ENCODE results near the gene LRP2.

LRP2 gene

DNA sequence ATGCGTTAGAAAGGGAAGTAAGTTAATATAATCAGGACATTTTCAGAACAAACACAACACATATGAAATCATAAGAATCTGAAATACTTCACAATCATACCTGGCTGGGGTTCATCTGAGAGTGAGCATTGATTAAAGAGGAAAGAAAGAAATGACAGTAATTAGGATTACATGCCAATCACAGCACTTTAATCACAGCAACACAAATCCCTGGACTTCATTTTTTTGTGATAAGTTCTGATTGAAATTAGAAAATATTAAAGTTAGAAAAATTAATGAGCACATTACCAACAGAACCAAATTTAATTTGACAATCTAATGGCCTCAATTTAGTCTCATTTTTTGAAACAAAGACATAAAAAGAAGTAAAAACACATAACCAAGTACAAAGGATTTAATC, 121.9 kb downstream of the LRP2 start:
- DNase-seq (ENCODE audit: low read depth), result no peak

DNA sequence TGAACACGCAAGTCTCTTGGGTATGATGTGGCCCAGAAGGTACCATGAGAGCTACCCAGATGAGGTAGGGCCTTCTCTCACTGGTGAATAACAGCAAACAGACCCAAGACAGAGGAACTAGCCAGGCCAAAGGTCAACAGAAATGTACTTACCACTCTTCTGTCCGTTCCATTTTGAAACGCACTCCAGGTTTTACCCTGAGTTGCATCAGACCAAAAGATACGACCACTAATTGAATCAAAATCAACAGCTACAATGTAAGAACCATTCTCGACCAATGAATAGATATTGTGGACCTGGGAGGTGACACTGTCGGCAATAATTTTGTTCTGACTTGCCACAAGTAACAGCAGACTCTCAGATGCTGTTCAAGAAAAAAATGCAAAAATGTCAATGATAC, 124.4 kb downstream of the LRP2 start:
- no peak for DNase-seq (ENCODE audit: low read depth)

DNA sequence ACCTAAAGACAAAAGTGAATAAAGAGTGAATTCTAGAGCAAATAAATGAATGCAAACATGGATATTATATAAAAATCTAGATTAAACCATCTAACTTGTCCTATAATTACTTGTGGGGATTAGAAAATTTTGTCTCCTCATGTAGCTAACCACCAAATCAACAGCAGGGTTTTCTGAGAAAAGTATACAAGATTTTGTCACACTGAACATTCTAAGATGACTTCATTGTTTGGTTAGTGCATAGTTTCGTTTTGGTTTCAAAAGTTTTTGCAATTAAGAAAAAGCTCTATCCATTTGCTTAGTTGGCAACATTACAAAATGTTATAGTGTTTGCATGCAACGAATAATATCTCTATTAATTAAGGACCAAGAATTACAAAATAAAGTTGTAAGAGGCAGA, 125.0 kb downstream of the LRP2 start:
- no peak for DNase-seq (ENCODE audit: low read depth)

DNA sequence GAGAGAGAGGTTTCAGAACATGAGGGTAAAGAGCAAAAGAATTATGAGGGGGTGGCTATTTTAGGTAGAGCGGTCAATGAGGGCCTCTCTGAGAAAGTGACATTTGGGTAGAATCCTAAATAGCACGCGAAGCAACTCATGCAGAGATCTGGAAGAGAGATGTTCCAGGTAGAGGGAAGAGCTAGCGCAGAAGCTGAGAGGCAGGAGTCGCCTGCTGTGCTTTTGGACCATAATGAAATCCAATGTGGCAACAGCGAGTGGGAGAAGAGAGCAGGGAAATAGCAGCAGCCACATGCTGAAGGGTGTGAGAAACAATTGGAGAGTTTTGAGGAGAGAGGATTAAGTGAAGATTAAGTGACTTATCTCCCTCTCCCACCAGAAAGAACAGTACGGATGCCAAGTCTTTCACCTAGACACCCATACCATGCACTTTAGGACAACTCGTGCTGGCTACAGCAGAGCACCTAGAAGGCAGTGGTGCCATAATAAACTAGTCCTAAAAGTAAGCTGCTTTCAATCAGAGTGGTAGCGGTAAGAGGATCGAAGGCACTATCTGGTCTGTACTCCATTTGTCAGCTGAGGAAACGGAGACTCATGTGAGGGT, 129.7 kb downstream of the LRP2 start:
- DNase-seq (ENCODE audit: low read depth), result no peak

DNA sequence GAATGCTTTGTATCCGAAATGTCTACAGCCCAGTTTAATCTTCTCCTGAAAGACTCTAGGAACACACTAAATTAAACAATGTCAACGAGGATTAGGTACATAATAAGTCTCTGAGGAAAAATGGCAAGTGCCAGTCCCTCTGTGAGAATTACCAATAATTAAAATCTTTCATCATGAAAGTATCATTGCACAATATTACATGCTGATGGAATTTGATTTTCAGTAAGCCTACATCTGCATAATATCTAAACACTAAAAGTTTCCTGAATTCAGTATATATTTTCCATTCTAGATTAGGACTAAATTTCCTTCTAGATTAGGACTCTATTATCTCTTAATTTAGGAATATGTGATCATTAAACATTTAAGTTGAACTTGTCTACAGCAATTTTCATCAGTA, 132.1 kb downstream of the LRP2 start:
- DNase-seq (ENCODE audit: low read depth), result no peak

DNA sequence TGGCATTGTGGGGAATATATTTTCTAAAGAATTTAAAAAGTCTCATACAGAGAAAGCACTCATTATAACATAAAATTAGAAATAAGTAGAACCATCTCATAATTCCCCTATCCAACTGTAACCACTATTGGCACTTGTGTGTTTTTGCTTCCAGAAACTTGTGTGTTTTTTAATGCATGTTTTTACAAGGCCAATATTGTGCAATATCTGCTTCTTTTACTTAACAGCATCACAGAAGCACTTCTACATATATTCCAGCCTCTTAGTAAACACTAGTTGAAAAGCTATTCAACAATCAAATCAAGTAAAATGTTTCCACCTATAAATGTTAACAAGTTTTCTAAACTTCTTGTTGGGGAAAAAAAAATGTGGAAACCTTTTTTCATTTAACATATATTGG, 132.7 kb downstream of the LRP2 start:
- DNase-seq (ENCODE audit: low read depth), result no peak

DNA sequence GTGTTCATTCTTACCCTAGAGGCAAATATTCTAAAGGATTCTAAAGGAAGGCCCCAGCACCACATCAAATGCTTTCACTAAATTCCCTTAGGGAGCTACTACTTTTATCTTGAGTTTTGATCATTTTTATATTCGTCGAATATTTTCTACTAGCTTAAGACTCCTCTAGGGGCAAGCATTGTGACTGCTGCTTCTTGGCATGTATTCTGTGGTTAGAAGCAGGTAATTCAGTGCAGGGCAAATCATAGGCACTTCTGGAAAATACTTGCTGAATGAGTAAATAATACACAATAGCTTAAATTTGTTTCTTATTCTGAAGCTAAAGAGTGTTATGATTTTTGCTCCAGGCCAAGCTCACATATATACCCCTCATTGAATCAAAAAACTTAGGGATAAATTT, 136.4 kb downstream of the LRP2 start:
- DNase-seq (ENCODE audit: low read depth), result no peak

DNA sequence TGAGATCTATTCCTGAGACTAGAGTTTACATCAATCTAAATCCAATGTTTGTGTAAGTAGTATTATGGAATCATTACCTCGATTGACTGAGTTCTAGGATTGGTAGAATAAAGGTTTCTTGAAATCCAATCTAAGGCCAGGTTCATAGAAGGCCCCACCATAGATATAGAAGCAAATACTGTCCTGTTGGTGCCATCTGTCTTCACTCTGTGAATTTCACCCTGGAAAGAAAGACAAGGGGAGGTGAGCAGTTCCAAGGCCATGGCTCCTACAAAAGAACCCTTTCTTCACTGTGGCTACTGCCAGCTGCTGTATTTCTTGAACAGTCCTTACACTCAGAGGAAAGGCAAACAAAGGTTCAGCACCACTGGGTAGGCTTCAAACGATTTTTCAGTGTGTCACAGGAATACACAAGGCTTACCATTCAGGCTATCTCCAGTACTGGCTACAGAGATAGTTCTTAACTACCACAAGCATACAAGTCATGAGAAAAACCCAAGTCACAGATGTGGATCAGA, 137.0 kb downstream of the LRP2 start:
- DNase-seq (ENCODE audit: low read depth), result no peak

DNA sequence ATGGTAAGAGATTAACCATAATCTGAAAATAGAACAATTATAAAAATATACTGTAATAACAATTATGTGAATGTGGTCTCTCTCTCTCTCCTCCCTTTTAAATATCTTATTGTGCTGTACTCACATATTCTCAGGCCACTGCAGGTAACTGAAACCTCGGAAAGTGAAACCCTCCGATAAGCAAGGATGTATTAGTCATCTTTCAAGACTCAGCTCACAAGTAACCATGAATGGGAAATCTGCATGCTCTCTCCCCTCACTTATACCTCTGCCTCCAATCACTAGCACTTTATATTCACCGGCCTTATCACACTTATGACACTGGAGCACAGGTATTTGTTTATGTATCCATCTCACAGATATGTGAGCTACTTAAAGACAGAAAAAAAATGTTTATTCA, 139.7 kb downstream of the LRP2 start:
- no peak for DNase-seq (ENCODE audit: low read depth)

DNA sequence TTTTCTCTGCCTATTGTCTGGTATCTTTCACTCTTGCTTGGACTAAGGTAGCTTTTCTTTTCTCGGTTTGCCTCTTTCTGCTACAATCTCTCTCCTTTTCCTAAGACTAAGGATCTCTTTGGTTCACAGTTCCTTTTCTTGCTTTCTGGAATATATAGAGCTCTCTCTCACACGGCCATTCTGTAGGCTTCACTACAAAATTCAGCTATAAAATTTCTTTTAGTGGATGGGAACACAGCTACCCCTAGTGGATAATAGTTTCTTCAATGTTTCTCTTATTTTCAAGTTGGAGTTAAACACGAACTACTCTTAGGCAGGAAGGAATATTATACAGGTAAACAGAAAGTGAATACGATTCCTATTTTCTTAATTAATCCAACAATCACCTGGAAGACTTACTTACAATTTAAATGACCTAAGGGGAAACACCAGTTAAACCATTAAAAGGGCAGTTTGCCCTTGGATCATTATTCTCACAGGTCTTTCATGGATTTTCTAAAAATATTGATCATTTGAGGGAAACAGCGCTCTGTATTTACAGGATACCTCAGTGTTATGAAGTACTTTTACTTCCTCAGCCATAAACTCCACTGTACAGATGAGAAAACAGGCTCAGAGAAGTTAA, 140.5 kb downstream of the LRP2 start:
- no peak for DNase-seq (ENCODE audit: low read depth)

DNA sequence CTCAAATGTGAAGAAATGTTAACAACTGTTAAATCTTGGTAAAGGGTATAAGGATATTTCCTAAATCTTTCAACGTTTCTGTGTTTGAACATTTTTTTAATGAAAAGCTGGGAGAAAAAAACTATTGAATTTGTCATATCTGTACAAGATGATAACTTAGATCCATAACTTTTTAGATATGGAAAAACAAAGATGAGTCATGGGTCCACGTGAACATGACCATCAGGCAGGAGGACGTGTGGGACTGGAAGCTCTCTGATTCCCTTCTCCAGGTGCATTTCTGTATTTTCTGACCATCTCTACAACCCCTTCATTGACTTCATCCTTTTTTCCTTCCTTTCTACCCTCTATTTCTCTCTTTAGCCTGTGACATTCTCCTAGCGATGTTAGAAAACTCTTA, 151.4 kb downstream of the LRP2 start:
- no peak for DNase-seq (ENCODE audit: low read depth)

DNA sequence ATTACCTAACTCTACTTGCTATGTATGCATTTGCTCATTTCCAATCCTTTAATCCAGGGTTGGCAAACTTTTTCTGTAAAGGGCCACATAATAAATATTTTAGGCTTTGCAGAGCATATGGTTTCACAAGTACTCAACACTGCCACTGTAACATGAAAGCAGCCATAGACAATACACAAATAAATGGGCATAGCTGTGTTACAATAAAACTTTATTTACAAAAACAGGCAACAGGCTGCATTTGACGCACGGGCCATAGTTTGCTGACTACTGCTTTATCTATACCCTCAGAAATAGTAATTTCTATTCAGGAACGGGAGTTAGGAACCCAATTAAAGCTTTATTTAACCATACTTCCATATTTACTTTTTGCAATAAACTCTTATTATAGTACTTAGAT, 154.3 kb downstream of the LRP2 start:
- DNase-seq (ENCODE audit: low read depth), result no peak

DNA sequence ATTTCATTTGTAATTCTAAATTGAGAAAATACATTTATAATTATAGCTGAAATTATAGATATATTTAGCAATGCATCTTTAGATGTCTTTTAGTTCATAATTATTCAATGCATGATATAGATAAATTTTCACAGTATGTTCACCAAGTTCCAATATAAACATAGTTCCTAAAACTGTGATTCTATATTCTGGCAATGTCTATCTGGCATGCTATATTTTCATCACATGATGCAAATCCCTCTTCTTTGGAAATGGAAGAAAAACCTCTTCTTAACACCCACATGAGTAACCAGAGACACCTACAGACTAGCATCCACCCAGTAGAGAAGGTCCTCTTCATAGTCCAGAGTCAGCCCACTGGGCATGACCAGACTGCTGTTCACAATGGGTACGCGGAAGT, 157.2 kb downstream of the LRP2 start:
- no peak for DNase-seq (ENCODE audit: low read depth)

DNA sequence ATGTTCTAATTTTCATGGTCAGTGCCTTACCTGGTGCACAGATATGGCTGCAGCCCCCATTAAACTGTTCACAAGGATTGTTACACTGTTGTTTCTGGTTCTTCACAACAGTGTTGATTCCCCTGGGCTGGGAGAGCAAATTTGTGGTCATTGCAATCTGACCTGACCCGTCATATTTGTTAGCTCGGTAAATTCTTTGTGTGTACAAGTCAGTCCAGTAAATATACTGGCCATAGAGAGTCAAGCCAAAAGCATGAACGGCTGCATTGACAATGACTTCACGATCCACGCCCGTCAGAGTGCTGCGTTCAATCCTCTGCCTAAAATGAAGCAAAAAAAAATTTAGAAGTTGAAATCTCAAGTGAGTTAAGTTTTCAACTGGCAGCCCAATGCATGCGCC, 158.4 kb downstream of the LRP2 start:
- DNase-seq (ENCODE audit: low read depth), result no peak

DNA sequence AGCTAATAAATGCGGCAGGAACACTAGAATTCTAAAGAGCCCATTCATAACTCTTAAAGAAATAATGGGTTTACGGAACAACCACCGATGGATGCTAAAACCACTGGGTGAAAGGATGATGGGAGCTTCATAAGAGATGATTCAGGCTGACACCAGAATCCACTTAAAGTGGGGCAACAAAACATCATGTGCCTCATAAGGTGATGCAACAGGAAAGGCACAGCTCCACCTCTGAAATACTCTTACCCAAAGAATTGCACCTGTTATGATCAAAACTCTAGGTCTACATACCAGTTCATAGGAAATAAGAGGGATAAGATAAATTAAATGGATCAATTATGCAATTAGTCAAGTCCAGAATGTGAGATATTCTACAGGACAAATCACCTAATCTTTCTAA, 161.6 kb downstream of the LRP2 start:
- no peak for DNase-seq (ENCODE audit: low read depth)

DNA sequence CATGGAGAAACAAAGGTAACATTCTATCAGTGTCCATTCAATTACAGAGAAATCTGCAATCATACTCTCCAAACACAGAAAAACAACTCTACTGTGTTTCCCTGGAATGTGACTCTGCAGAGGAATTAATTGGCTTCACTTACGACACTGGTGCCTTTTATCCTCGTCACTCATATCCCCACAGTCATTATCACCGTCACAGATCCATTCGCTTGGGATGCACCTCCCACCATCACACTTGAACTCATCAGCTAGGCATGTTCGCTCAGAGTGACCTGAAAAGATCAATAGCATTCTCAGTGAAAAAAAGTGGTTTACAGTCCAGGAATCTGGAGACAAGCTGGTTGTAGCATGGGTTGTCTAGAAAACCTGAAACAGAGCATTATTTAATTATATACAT, 168.7 kb downstream of the LRP2 start:
- no peak for DNase-seq (ENCODE audit: low read depth)

DNA sequence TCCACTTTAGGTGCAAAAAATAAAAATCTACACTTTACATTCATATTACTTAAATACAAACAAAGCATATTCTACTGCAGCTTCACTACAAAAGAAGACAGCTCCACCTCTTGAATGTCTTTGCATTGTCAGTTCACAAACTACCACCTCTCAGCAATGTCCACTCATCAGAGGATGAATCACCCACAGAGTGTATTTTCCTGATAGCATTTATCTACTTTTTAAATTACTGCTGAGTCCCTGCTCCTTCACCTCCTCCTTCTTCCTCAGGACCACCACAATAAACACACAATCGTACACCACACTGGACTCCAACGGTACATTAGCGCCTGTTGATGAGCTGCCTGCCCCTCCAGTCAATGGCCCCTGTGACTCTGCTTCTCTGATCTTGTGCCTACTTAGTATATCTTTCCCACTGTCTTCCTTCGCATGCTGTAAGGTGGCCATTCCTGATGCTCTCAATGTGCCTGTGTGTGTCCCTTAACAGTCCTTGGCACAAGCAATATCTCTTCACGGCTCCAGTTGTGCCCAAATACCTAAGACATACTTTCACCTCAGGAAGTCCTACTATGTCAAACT, 172.0 kb downstream of the LRP2 start:
- no peak for DNase-seq (ENCODE audit: low read depth)

DNA sequence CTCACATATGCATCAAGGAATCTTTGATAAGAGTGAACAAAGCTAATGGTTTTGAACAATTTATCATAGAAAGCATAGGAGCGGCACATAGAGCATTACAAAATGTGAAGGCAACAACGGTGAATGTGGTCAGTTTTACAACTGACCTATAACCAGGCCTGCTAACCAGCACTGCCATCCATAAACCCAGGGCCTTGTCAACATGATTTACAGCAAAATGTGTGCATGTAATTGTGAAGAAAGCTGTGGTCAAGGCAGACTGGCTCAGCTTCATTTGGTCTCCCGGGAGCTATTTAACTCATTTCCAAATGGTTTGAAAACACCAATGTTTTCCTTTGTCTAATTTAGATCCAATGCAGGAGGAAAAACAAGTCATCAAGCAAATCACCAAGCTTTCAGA, 173.2 kb downstream of the LRP2 start:
- DNase-seq (ENCODE audit: low read depth), result no peak

DNA sequence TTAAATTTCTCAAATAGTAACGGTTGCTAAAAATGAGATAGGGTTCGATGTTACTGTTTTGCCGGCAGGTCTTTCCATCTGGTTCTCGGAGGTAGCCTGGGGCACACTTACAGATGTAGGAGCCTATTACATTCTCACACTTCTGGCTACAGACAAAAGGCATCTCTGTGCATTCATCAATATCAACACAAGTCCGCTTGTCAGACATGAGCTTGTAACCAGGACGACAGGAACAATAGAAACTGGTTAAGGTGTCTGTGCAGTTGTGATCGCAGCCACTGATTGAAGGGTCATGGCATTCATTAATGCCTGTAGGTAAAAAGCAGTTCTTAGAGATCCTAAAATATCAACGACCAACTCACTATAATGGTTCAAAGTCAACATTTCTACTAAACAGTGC, 176.6 kb downstream of the LRP2 start:
- no peak for DNase-seq (ENCODE audit: low read depth)

DNA sequence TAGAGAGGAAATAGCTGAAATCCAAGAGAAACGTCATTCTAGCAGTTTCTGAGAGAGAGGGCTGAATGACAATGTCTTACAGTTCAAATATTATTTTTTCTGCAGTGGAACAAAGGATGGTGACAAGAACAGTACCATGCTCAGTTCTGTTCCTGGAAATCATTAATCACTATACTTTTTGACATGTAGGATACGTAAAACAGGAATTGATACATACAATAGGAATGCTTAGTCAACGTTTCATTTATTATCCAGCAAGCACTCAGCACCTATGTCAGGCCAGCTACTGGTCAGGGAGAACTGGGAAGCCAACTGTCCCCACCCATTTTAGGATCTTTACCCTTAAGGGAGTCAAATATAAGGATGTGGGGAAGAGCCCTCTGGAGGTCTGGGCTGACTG, 178.3 kb downstream of the LRP2 start:
- no peak for DNase-seq (ENCODE audit: low read depth)

DNA sequence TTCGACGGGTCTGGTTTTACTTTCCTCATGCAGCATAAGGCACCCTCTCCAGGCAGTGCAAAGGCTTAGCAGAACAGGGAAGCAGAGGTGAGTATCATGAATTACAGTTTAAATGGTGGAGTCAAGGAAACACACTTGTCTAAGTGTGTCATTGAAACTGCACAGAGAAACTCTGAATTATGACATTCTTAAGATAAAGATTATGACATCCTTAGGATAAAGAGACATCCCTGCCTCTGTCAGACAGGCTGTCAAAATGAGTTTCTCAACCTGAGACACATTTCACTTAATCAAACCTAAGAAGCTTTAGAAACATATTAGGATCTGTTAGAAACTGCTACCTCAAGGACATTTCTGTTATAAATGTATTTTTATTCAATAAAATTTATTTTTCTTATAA, 179.8 kb downstream of the LRP2 start:
- no peak for DNase-seq (ENCODE audit: low read depth)

DNA sequence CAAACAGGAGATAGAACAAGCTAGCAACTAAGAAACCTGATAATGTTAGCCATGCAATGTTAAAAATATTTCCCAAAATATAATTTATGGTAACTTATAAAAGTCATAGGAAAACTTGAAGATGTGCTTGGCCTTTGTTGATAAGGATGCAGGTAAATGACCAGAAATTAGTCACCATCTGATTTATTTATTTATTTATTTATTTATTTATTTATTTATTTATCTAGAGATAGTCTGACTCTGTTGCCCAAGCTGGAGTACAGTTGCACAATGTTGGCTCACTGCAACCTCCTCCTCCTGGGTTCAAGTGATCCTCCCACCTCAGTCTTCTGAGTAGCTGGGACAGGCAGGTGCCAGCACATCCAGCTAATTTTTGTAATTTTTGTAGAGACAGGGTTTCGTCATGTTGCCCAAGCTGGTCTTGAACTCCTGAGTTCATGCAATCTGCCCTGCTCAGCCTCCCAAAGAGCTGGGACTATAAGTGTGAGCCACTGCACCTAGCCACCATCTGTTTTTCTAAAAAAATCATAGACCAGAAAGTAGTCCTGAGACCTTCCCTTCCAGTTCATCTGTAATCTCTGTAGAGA, 183.4 kb downstream of the LRP2 start:
- no peak for DNase-seq (ENCODE audit: low read depth)

DNA sequence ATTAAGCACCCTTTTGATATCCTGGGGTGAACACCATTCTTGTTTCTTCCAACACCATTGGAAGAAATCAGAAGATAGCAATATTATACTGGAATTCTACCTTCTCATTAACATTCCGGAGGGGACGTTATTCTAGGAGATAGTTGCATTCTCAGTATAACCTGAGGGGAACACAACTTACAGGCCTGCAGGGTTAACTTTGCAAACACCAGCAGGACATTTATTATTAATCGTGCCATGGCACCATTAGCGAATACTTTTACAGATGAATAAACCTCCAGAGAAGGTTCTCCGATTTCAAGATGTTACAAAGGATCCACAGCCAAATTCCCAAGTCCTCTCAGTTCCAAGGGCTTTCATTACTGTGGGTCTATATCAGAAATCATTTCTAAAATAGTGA, 184.0 kb downstream of the LRP2 start:
- DNase-seq (ENCODE audit: low read depth), result no peak

All from T follicular helper cell (primary cell).